Measurements from ENCODE around the gene NDUFS8. TPM values are rescaled to one million over a fixed set of nuclear protein-coding genes. Genes with fewer than 3 reads are reported as not detected.

Gene NDUFS8
- total and polyA plus RNA-seq, 2 experiments from 2014 or later = 175 to 308 TPM

DNA sequence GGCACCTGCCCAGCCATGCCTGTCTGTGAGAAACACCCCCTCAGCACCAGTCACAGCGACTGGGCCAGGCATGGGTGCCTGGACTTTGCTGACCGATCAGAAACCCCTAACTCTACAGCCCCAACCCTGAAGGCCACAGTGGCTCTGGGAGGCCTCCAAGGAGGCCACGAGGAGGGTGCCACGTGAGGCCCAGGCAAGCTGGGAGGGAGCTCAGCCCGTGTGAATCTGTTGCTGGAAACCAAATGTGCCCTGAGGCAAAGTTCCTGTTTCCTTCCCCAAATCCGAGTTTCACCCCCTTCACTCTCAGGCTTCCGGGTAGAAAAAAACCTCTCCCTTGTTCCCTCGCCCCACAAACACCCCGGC, 27.9 kb upstream of the NDUFS8 start (continued):
- TF ChIP-seq EZH2phosphoT487 (IDR thresholded peaks at IDR 0.05; ENCODE audit: unreplicated experiment) (no peak), ZNF462 (CRISPR knock-in tag; IDR thresholded peaks at IDR 0.05) (no peak)

DNA sequence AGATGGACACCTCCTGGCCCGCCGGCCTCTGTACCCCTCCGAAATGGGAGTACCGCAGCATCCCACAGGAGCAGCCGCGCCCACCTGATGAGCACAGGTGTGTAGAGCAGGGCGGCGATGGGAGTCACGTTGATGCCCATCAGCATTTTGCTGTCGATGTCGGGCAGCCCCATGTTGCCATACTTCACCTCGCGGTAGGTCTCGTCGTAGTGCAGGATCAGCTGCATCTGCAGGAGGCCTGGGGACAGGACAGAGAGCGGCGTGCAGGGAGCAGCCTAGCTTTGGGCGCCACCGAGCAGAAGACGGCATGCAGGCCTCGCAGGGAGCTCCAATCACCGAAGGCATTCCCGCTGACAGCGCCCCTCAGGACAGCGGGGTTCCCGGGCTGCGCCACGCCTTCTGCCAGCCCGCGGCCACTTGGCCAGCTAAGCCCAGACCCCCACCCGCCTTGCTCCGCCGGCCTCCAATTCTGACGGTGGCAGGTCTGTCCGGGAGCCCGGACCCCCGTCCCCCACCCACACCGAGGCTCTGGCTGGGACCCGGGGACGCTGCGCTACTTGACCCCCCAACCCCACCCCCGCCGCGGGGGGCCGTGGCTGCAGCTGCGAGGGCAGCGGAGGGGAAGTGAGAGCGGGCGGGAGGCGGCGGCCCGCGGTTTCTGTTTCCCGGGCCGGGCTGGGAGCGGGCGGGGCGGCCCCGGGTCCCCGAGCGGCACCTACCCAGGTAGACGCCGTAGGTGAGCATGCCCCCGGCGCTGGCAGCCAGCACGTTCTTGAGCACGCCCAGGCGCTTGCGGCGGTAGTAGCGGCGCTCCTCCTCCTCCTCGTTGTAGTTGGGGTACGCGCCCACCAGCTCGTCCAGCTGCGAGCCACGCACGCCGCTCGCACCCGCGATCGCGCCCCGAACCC, 27.3 kb upstream of the NDUFS8 start:
- no peaks in the 10 kb centered on the region for H3K27me3 ChIP-seq (ENCODE audit: insufficient read depth)
- no peaks in the 10 kb centered on the region for H3K9me2 ChIP-seq (ENCODE audit: insufficient read depth)
- peaks cover 4% of the 10 kb centered on the region for H3K4me1 ChIP-seq (ENCODE audit: insufficient read depth)
- H3K27ac ChIP-seq (ENCODE audit: low read depth) = no peak overlapping the region
- no peaks in the 10 kb centered on the region for H4K20me1 ChIP-seq (replicated peaks; ENCODE audit: insufficient read depth)
- Mint-ChIP-seq H3K27me3 (ENCODE audit: insufficient read depth, low read depth, poor library complexity) (peaks cover 11% of the 10 kb centered on the region), H3K4me1 (peaks cover 10% of the 10 kb centered on the region), H3K9me3 (no peaks in the 10 kb centered on the region; the same call in 2 of the 3 replicates), H3K4me3 (peak overlapping the region; percentile 77), H3K36me3 (ENCODE audit: low read depth) (no peaks in the 10 kb centered on the region; the same call in 2 of the 3 replicates), H3K27ac (no peak overlapping the region)
- H3K36me3 ChIP-seq (ENCODE audit: insufficient read depth) = no peaks in the 10 kb centered on the region
- H3K4me3 ChIP-seq = peak overlapping the region; percentile 75
- peak; percentile 70 for DNase-seq (ENCODE audit: low spot score)
- no peaks in the 10 kb centered on the region for H3K79me2 ChIP-seq (replicated peaks; ENCODE audit: insufficient read depth)
- ATAC-seq = peak; percentile 69
- H3K4me2 ChIP-seq = peak overlapping the region; percentile 84
- 0 out of 2 replicates have a peak, but pooled peaks cover 8% of the 10 kb centered on the region for H3F3A ChIP-seq (replicated peaks; ENCODE audit: low read depth)
- H2AFZ ChIP-seq = 0 out of 2 replicates have a peak overlapping the region, but pooled peaks have one; percentile 74
- TF ChIP-seq NANOG (IDR thresholded peaks at IDR 0.05; ENCODE audit: borderline replicate concordance) (no peak), ZNF331 (CRISPR knock-in tag; IDR thresholded peaks at IDR 0.05; ENCODE audit: low read depth) (no peak), POLR2AphosphoS5 (IDR thresholded peaks at IDR 0.05; ENCODE audit: low read depth) (no peak), EZH2phosphoT487 (IDR thresholded peaks at IDR 0.05; ENCODE audit: unreplicated experiment) (no peak), STAT1 (IDR thresholded peaks at IDR 0.05; ENCODE audit: unreplicated experiment) (no peak), CREB1 (CRISPR knock-in tag; IDR thresholded peaks at IDR 0.05; ENCODE audit: low read depth) (no peak), ZNF462 (CRISPR knock-in tag; IDR thresholded peaks at IDR 0.05) (no peak)

Data from GM23338 (cell line).